ENCODE results near the gene MSL1.

MSL1 gene

GRCh38 chr17:40095351-40095943 is 26.3 kb upstream of the MSL1 start:
- Histone ChIP-seq H3K4me3 (peak overlapping the region in 9 of 10 experiments; percentile 6 to 50 (median 38); a peak in 14 of 20 replicates), H4K20me1 (peaks cover 0 to 7% (median 0%) of the 10 kb centered on the region in 11 experiments; a peak in 1 of 22 replicates), H3K27me3 (no peaks in the 10 kb centered on the region), H3K9ac (peak overlapping the region in 10 of 11 experiments; percentile 55 to 88 (median 76); a peak in 20 of 22 replicates), H3K4me1 (peaks cover 79 to 95% (median 93%) of the 10 kb centered on the region in 10 experiments), H3K27ac (peak overlapping the region; percentile 19 to 98 (median 91); a peak in 21 of 22 replicates), H3K36me3 (peaks cover 0 to 37% (median 22%) of the 10 kb centered on the region in 11 experiments; a peak in 15 of 22 replicates), H3K4me2 (peak overlapping the region; percentile 87 to 100 (median 96)), H3K9me3 (replicated peaks in 1 of 11) (no peaks in the 10 kb centered on the region)
- no peak for TF ChIP-seq Cebpa-rat (IDR thresholded peaks at IDR 0.05)

GRCh38 chr17:40095944-40096791 is 25.6 kb upstream of the MSL1 start:
- peak overlapping the region; percentile 88 to 98 (median 95) for H3K27ac ChIP-seq
- H3K36me3 ChIP-seq = peaks cover 0 to 37% (median 22%) of the 10 kb centered on the region in 11 experiments; a peak in 15 of 22 replicates
- H3K4me1 ChIP-seq = peaks cover 78 to 94% (median 92%) of the 10 kb centered on the region in 10 experiments
- H3K9ac ChIP-seq = peak overlapping the region; percentile 80 to 90 (median 83)
- H3K4me3 ChIP-seq = peak overlapping the region; percentile 50 to 65 (median 56)
- H3K4me2 ChIP-seq = peak overlapping the region; percentile 95 to 100 (median 99)
- peak in 6 of 11 experiments; percentile 46 to 91 (median 74); a peak in 11 of 22 replicates for TF ChIP-seq Cebpa-rat (IDR thresholded peaks at IDR 0.05)
- H4K20me1 ChIP-seq = peaks cover 0 to 7% (median 0%) of the 10 kb centered on the region in 11 experiments; a peak in 1 of 22 replicates
- no peaks in the 10 kb centered on the region for H3K9me3 ChIP-seq (replicated peaks in 1 of 11)
- H3K27me3 ChIP-seq = no peaks in the 10 kb centered on the region

DNA sequence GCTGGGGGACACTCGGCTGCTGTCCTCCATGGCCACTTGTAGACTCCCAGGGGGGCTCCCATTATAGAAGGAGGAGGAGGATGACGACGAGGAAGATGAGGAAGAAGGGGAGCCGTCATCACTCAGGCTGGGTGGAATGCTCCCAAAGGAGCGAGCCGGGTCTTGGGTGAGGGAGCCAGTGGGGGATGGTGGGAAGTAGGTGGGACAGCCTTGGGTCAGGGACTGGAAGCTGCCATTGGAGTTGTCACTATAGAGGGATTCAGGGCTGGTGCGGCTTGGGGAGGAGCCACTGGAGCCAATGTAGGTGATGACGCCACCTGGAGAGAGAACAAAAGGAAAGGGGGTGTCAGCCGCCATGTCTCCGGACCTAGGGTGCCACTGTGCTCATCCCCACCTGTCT is 24.7 kb upstream of the MSL1 start:
- Histone ChIP-seq H3K4me3 (peak overlapping the region; percentile 50 to 65 (median 56)), H3K27ac (peak overlapping the region; percentile 88 to 98 (median 95)), H3K9me3 (replicated peaks in 1 of 11) (no peaks in the 10 kb centered on the region), H3K4me1 (peaks cover 78 to 93% (median 92%) of the 10 kb centered on the region in 10 experiments), H3K27me3 (no peaks in the 10 kb centered on the region), H3K36me3 (peaks cover 0 to 37% (median 22%) of the 10 kb centered on the region in 11 experiments; a peak in 15 of 22 replicates), H4K20me1 (peaks cover 0 to 7% (median 0%) of the 10 kb centered on the region in 11 experiments; a peak in 1 of 22 replicates), H3K9ac (peak overlapping the region; percentile 80 to 90 (median 83)), H3K4me2 (peak overlapping the region; percentile 95 to 100 (median 99))
- no peak for TF ChIP-seq Cebpa-rat (IDR thresholded peaks at IDR 0.05)

GRCh38 chr17:40097931-40098845 is 23.6 kb upstream of the MSL1 start:
- Histone ChIP-seq H4K20me1 (peaks cover 0 to 7% (median 0%) of the 10 kb centered on the region in 11 experiments; a peak in 1 of 22 replicates), H3K9ac (peak overlapping the region; percentile 64 to 90 (median 83); a peak in 21 of 22 replicates), H3K4me3 (peak overlapping the region; percentile 29 to 65 (median 56); a peak in 19 of 20 replicates), H3K36me3 (peaks cover 0 to 34% (median 20%) of the 10 kb centered on the region in 11 experiments; a peak in 15 of 22 replicates), H3K27me3 (no peaks in the 10 kb centered on the region), H3K27ac (peak overlapping the region; percentile 88 to 98 (median 95)), H3K4me2 (peak overlapping the region; percentile 95 to 100 (median 99)), H3K9me3 (replicated peaks in 1 of 11) (no peaks in the 10 kb centered on the region), H3K4me1 (peaks cover 76 to 91% (median 87%) of the 10 kb centered on the region in 10 experiments)
- peak in 5 of 11 experiments; percentile 44 to 66 (median 54); a peak in 5 of 22 replicates for TF ChIP-seq Cebpa-rat (IDR thresholded peaks at IDR 0.05)

DNA sequence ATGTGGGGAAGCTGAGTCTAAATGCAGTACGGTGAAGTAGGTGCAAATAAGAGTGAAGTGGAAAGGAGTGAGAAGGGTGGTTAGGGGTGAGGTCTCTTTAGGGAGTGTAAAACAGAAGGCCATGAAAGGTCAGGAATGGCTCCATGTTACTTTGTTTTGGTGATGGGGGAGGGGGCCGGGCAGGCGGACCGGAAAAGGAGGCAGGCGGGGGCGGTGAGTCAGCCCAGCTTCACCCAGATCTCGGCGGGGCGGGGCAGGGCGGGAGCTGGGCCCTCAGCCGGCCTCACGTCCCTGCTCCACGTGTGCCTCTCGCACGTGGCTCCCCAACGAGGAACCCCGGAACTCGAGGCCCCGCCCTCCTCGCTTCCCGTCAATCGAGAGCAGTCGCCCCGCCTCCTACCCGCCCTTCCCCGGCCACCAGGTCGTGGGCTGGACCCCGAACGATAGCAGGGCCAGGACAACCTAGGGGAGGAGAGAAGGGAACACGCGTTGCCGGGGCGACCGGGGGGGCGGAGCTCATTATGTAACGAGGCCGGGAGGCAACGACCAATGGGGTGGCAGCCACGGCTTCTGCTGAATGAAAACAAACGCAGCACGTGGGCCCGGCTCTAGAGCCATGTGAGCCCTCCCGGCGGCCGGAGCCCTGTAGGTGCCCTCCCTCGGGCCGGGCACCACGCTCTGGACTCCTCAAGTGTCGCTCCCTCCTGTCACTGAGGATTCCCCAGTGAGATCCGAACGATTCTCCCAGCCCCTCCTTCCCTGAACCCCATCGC is 22.7 kb upstream of the MSL1 start:
- peak overlapping the region; percentile 66 to 82 (median 70) for H3K4me3 ChIP-seq
- peak overlapping the region; percentile 80 to 91 (median 85) for H3K9ac ChIP-seq
- H3K36me3 ChIP-seq = peaks cover 0 to 25% (median 12%) of the 10 kb centered on the region in 11 experiments; a peak in 14 of 22 replicates
- H3K27me3 ChIP-seq = no peaks in the 10 kb centered on the region; a peak in 1 of 22 replicates
- H3K9me3 ChIP-seq (replicated peaks in 1 of 11) = no peaks in the 10 kb centered on the region
- peak overlapping the region; percentile 90 to 98 (median 95) for H3K27ac ChIP-seq
- no peak for TF ChIP-seq Cebpa-rat (IDR thresholded peaks at IDR 0.05)
- peaks cover 76 to 91% (median 87%) of the 10 kb centered on the region in 10 experiments for H3K4me1 ChIP-seq
- peaks cover 0 to 7% (median 0%) of the 10 kb centered on the region in 11 experiments; a peak in 1 of 22 replicates for H4K20me1 ChIP-seq
- peak overlapping the region; percentile 98 to 100 (median 99) for H3K4me2 ChIP-seq

GRCh38 chr17:40099619-40100418 is 22.0 kb upstream of the MSL1 start:
- TF ChIP-seq Cebpa-rat (IDR thresholded peaks at IDR 0.05) = no peak
- H3K4me3 ChIP-seq = peak overlapping the region; percentile 66 to 82 (median 70)
- H3K27ac ChIP-seq = peak overlapping the region; percentile 90 to 98 (median 95)
- no peaks in the 10 kb centered on the region for H3K9me3 ChIP-seq (replicated peaks in 1 of 11)
- peaks cover 0 to 17% (median 6%) of the 10 kb centered on the region in 11 experiments; a peak in 12 of 22 replicates for H3K36me3 ChIP-seq
- H4K20me1 ChIP-seq = peaks cover 0 to 3% (median 0%) of the 10 kb centered on the region in 11 experiments; a peak in 1 of 22 replicates
- peak overlapping the region; percentile 94 to 100 (median 99) for H3K4me2 ChIP-seq
- no peaks in the 10 kb centered on the region; a peak in 1 of 22 replicates for H3K27me3 ChIP-seq
- H3K4me1 ChIP-seq = peaks cover 74 to 91% (median 86%) of the 10 kb centered on the region in 10 experiments
- peak overlapping the region; percentile 76 to 91 (median 83) for H3K9ac ChIP-seq

GRCh38 chr17:40100419-40100668 is 21.4 kb upstream of the MSL1 start, which contains the start of gene NR1D1:
Gene NR1D1, minus strand, starts transcription at chr17:40100589. Its CDS starts 495 bp downstream, at chr17:40100094.
- H3K27me3 ChIP-seq = no peaks in the 10 kb centered on the region; a peak in 1 of 22 replicates
- H3K4me2 ChIP-seq = peak within 1 kb of the TSS; percentile 94 to 100 (median 99)
- peak within 1 kb of the TSS; percentile 90 to 98 (median 95) for H3K27ac ChIP-seq
- H3K9me3 ChIP-seq (replicated peaks in 1 of 11) = no peaks in the 10 kb centered on the region
- no peak for TF ChIP-seq Cebpa-rat (IDR thresholded peaks at IDR 0.05)
- H3K4me3 ChIP-seq = peak within 1 kb of the TSS; percentile 66 to 82 (median 70)
- H3K4me1 ChIP-seq = peaks cover 74 to 91% (median 86%) of the 10 kb centered on the region in 10 experiments
- peaks cover 0 to 12% (median 4%) of the 10 kb centered on the region in 11 experiments; a peak in 5 of 22 replicates for H3K36me3 ChIP-seq
- peak within 1 kb of the TSS; percentile 76 to 91 (median 83) for H3K9ac ChIP-seq
- H4K20me1 ChIP-seq = no peaks in the 10 kb centered on the region; a peak in 1 of 22 replicates
